HG03469 (cell line): ENCODE measurements around the gene SLC7A4.
"Not testable (repeated sequence)": the region's sequence is repeated elsewhere in the genome, so short reads cannot be mapped to it uniquely, and the experiment has no call there.

Source experiments
- ATAC-seq: cut with Tn5 transposase; IDR thresholded peaks from one replicate; pipeline ENCODE4 v1.9.1; 2021; ENCODE audit warnings: mild to moderate bottlenecking, moderate library complexity, moderate number of reproducible peaks; ENCODE audit not compliant: unreplicated experiment

Gene SLC7A4

GRCh38 chr22:21064917-21065864 lies 32.8 kb upstream of the SLC7A4 start:
- ATAC-seq: no peak

- ATAC-seq: not testable (repeated sequence)
Measured at GRCh38 chr22:21064425-21064824, 32.1 kb upstream of the SLC7A4 start.

- not testable (repeated sequence) for ATAC-seq
Measured at GRCh38 chr22:21061660-21062321, 29.4 kb upstream of the SLC7A4 start.

- ATAC-seq: not testable (repeated sequence)
Measured at GRCh38 chr22:21060363-21060762, 28.0 kb upstream of the SLC7A4 start.

GRCh38 chr22:21055880-21056319 lies 23.5 kb upstream of the SLC7A4 start:
- no peak for ATAC-seq

- ATAC-seq: no peak
Measured at GRCh38 chr22:21055564-21055834, 23.1 kb upstream of the SLC7A4 start.

GRCh38 chr22:21054714-21055563 lies 22.6 kb upstream of the SLC7A4 start:
- no peak for ATAC-seq

GRCh38 chr22:21054046-21054713 lies 21.8 kb upstream of the SLC7A4 start:
- no peak for ATAC-seq

GRCh38 chr22:21052715-21053459 lies 20.5 kb upstream of the SLC7A4 start:
- no peak for ATAC-seq

GRCh38 chr22:21051831-21052400 lies 19.6 kb upstream of the SLC7A4 start:
- ATAC-seq: no peak

GRCh38 chr22:21051145-21051830 lies 18.9 kb upstream of the SLC7A4 start:
- ATAC-seq: no peak

GRCh38 chr22:21048965-21049364 lies 16.6 kb upstream of the SLC7A4 start:
- ATAC-seq: not testable (repeated sequence)

- not testable (repeated sequence) for ATAC-seq
Measured at GRCh38 chr22:21048448-21048847, 16.1 kb upstream of the SLC7A4 start.

- ATAC-seq: no peak
Measured at GRCh38 chr22:21047730-21048129, 15.4 kb upstream of the SLC7A4 start.

GRCh38 chr22:21047035-21047661 lies 14.8 kb upstream of the SLC7A4 start:
- ATAC-seq: no peak

- ATAC-seq: peak; percentile 54
Measured at GRCh38 chr22:21045585-21046294, 13.4 kb upstream of the SLC7A4 start, which contains the start of gene LRRC74B. TSS of gene LRRC74B (plus strand) at chr22:21045946. CDS start at chr22:21045987, 41 bp downstream.

- ATAC-seq: peak; percentile 18
Measured at GRCh38 chr22:21044931-21045584, 12.7 kb upstream of the SLC7A4 start.
